Keratinocyte (primary cell): ENCODE results near the gene CRADD. TPM values are rescaled to one million over a fixed set of nuclear protein-coding genes. Genes with fewer than 3 reads are reported as not detected.
"Not testable (repeated sequence)": the region's sequence is repeated elsewhere in the genome, so short reads cannot be mapped to it uniquely, and the experiment has no call there.

Source experiments
- DNase-seq: peaks from one replicate; pipeline ENCODE4 v3.0.0-alpha.2; 2011; ENCODE audit warnings: low read depth, missing footprints, low spot score
- FAIRE-seq: peaks from 2 replicates; lab custom pipeline; 2011; peaks lifted over from hg19 to GRCh38; lab: Jason Lieb, UNC
- H2AFZ ChIP-seq: 2 replicates; pipeline ENCODE4 v1.6.0; 2012; ENCODE audit warnings: low read length, control low read depth, inconsistent platforms; ENCODE audit not compliant: control insufficient read depth
- H3K27ac ChIP-seq: 2 replicates; pipeline ENCODE4 v1.5.1; 2011; ENCODE audit warnings: low read length; ENCODE audit not compliant: control insufficient read depth, insufficient read depth
- H3K27me3 ChIP-seq: 3 replicates; pipeline ENCODE4 v1.6.0; 2011; ENCODE audit warnings: low read length; ENCODE audit not compliant: control insufficient read depth, insufficient read depth; ENCODE audit errors: extremely low read depth
- H3K36me3 ChIP-seq, 2 experiments: 2 replicates in 1 of 2; 3 replicates in 1 of 2; pipeline ENCODE4 v1.5.1; 2011; ENCODE audit warnings: low read length in 2 of 2, mild to moderate bottlenecking in 1 of 2; ENCODE audit not compliant: control insufficient read depth in 2 of 2, insufficient read depth in 2 of 2; ENCODE audit errors: extremely low read depth in 1 of 2
- H3K4me1 ChIP-seq: 3 replicates; pipeline ENCODE4 v1.5.1; 2011; ENCODE audit warnings: low read length; ENCODE audit not compliant: control insufficient read depth, insufficient read depth; ENCODE audit errors: extremely low read depth
- H3K4me2 ChIP-seq: 3 replicates; pipeline ENCODE4 v1.6.0; 2011; ENCODE audit warnings: low read depth, low read length; ENCODE audit not compliant: control insufficient read depth, insufficient read depth; ENCODE audit errors: extremely low read depth
- H3K4me3 ChIP-seq, 3 experiments: fragments of 200-600 bp in 1 of 3; sonication (generic) in 1 of 3; 2 replicates in 2 of 3; 3 replicates in 1 of 3; pipeline ENCODE4 v1.5.1; 2011 to 2016; ENCODE audit warnings: low read length in 3 of 3, mild to moderate bottlenecking in 3 of 3, control low read depth in 2 of 3, inconsistent platforms in 1 of 3, low read depth in 1 of 3, mixed read lengths in 1 of 3, mixed run types in 1 of 3, moderate library complexity in 1 of 3; ENCODE audit not compliant: control insufficient read depth in 2 of 3, insufficient read depth in 2 of 3; ENCODE audit errors: extremely low read depth in 1 of 3
- H3K79me2 ChIP-seq: 2 replicates; pipeline ENCODE4 v1.6.0; 2012; ENCODE audit warnings: low read length; ENCODE audit not compliant: control insufficient read depth, insufficient read depth
- H3K9ac ChIP-seq: 3 replicates; pipeline ENCODE4 v1.6.0; 2011; ENCODE audit warnings: low read length; ENCODE audit not compliant: control insufficient read depth, insufficient read depth; ENCODE audit errors: extremely low read depth
- H3K9me1 ChIP-seq: 3 replicates; pipeline ENCODE4 v1.6.0; 2011; ENCODE audit warnings: low read length; ENCODE audit not compliant: control insufficient read depth, insufficient read depth; ENCODE audit errors: extremely low read depth
- H3K9me3 ChIP-seq: 2 replicates; pipeline ENCODE4 v1.5.1; 2012; ENCODE audit warnings: low read depth, low read length; ENCODE audit not compliant: control insufficient read depth
- H4K20me1 ChIP-seq: 3 replicates; pipeline ENCODE4 v1.6.0; 2011; ENCODE audit warnings: low read length; ENCODE audit not compliant: control insufficient read depth, insufficient read depth; ENCODE audit errors: extremely low read depth
- CTCF ChIP-seq, 3 experiments: IDR thresholded peaks in 1 of 3; conservative IDR thresholded peaks in 1 of 3; optimal IDR thresholded peaks in 1 of 3; 2 replicates in 2 of 3; 3 replicates in 1 of 3; pipeline versions ENCODE3 to v1.5.1; 2011; ENCODE audit warnings: low read length in 3 of 3, mild to moderate bottlenecking in 3 of 3, moderate library complexity in 2 of 3, control low read depth in 1 of 3, inconsistent platforms in 1 of 3; ENCODE audit not compliant: insufficient read depth in 2 of 3; ENCODE audit errors: extremely low read depth in 1 of 3
- EZH2 ChIP-seq: IDR thresholded peaks from one replicate; pipeline ENCODE4 v1.6.1; 2012; ENCODE audit warnings: inconsistent platforms, mild to moderate bottlenecking, low read length, moderate library complexity
- dilution Hi-C: fragments of 300-500 bp; cut with MboI; formaldehyde crosslinking; loops from one replicate; pipeline ENCODE4 v1.7.0; 2020; ENCODE audit warnings: low sequenced_read_pairs; ENCODE audit not compliant: extremely low pct_ligation_motif_present
- polyA plus RNA-seq, 5 experiments: library from polyadenylated mRNA; depleted of rRNA in 3 of 5; stranded (reverse) in 3 of 5; stranded (forward) in 1 of 5; unstranded in 1 of 5; fragments of >200 nt; gene quantifications; 1 replicate in 1 of 5; 2 replicates in 3 of 5; 3 replicates in 1 of 5; pipeline versions ENCODE4 v1.2.1 to v1.2.3, GENCODE V29; 2011 to 2012; ENCODE audit warnings: missing spikeins in 2 of 5, low read depth in 1 of 5, low replicate concordance in 1 of 5

The CRADD gene
- polyA plus RNA-seq, 1 donor (not counting 4 experiments of a cell fraction or from before 2014, with no cell fraction given), result 11.2 TPM

- no peaks in the 10 kb centered on the region for H3K36me3 ChIP-seq
- H3K4me2 ChIP-seq, result no peak overlapping the region
- DNase-seq (no peak), FAIRE-seq (no peak)
- H3K27ac ChIP-seq, result no peak overlapping the region
- H3K9me3 ChIP-seq, result no peaks in the 10 kb centered on the region
- no peaks in the 10 kb centered on the region for H3K79me2 ChIP-seq
- no peak overlapping the region for H2AFZ ChIP-seq
- TF ChIP-seq EZH2 (no peak), CTCF (optimal IDR thresholded peaks at IDR 0.05 in 1 of 3, IDR thresholded peaks at IDR 0.05 in 1 of 3, conservative IDR thresholded peaks at IDR 0.05 in 1 of 3; ENCODE audit: extremely low read depth in 1 of 3, insufficient read depth in 2 of 3, low read length in 3 of 3) (no peak)
- H3K4me1 ChIP-seq, result no peaks in the 10 kb centered on the region
- dilution Hi-C loops, result no loop called here
- no peaks in the 10 kb centered on the region for H4K20me1 ChIP-seq
- no peaks in the 10 kb centered on the region for H3K9me1 ChIP-seq
- no peak overlapping the region for H3K9ac ChIP-seq
- no peaks in the 10 kb centered on the region for H3K27me3 ChIP-seq
- no peak overlapping the region for H3K4me3 ChIP-seq
Observed at GRCh38 chr12:93870020-93870795, 193.0 kb downstream of the CRADD start.

- H3K79me2 ChIP-seq, H3K4me1 ChIP-seq, H3K27ac ChIP-seq, H2AFZ ChIP-seq, DNase-seq, H3K9me1 ChIP-seq, FAIRE-seq, H3K4me2 ChIP-seq, H3K36me3 ChIP-seq, H3K9me3 ChIP-seq, H3K27me3 ChIP-seq, dilution Hi-C loops, H3K9ac ChIP-seq, H4K20me1 ChIP-seq, H3K4me3 ChIP-seq: not testable (repeated sequence)
Observed at GRCh38 chr12:93871566-93871965, 194.4 kb downstream of the CRADD start.

GRCh38 chr12:93873561-93873960, 196.4 kb downstream of the CRADD start:
- FAIRE-seq, result no peak
- no peaks in the 10 kb centered on the region for H4K20me1 ChIP-seq
- TF ChIP-seq CTCF (optimal IDR thresholded peaks at IDR 0.05 in 1 of 3, IDR thresholded peaks at IDR 0.05 in 1 of 3, conservative IDR thresholded peaks at IDR 0.05 in 1 of 3; ENCODE audit: extremely low read depth in 1 of 3, insufficient read depth in 2 of 3, low read length in 3 of 3) (no peak), EZH2 (no peak)

More at GRCh38 chr12:93873561-93873960, 196.4 kb downstream of the CRADD start:
- Histone ChIP-seq H3K36me3 (no peaks in the 10 kb centered on the region), H3K4me2 (no peak overlapping the region), H3K4me1 (no peaks in the 10 kb centered on the region), H3K9ac (no peak overlapping the region), H3K9me1 (no peaks in the 10 kb centered on the region), H3K79me2 (no peaks in the 10 kb centered on the region), H2AFZ (no peak overlapping the region), H3K4me3 (no peak overlapping the region), H3K27ac (no peak overlapping the region), H3K27me3 (no peaks in the 10 kb centered on the region), H3K9me3 (no peaks in the 10 kb centered on the region)
- DNase-seq, result no peak
- dilution Hi-C loops, result no loop called here
